Pulmonary artery endothelial cell (primary cell): ENCODE results near the gene ZNF544. TPM values are rescaled to one million over a fixed set of nuclear protein-coding genes. Genes with fewer than 3 reads are reported as not detected.
A peak's percentile ranks its signal among the peaks of the same experiment; 100 is the strongest.
"Not testable (repeated sequence)": the region's sequence is repeated elsewhere in the genome, so short reads cannot be mapped to it uniquely, and the experiment has no call there.

Source experiments
- DNase-seq: peaks from one replicate; pipeline ENCODE4 v3.0.0-alpha.2; 2011; ENCODE audit warnings: low read depth, low spot score
- total RNA-seq: library from RNA; depleted of rRNA; stranded (reverse); fragments of >200 nt; gene quantifications from 2 replicates; pipeline ENCODE4 v1.2.3, GENCODE V29; 2014

The ZNF544 gene
- total RNA-seq, 1 donor from 2014 or later: 54.7 TPM

GRCh38 chr19:58252102-58252685 lies 23.5 kb downstream of the ZNF544 start:
- no peak for DNase-seq

GRCh38 chr19:58258259-58258658 lies 29.5 kb downstream of the ZNF544 start:
- not testable (repeated sequence) for DNase-seq

- DNase-seq: no peak
These were observed 32.9 kb downstream of the ZNF544 start for GRCh38 chr19:58261600-58261967.

GRCh38 chr19:58261968-58262921 lies 33.5 kb downstream of the ZNF544 start:
- no peak for DNase-seq

- no peak for DNase-seq
These were observed 34.2 kb downstream of the ZNF544 start for GRCh38 chr19:58262922-58263296.

GRCh38 chr19:58265100-58265499 lies 36.4 kb downstream of the ZNF544 start:
- DNase-seq: no peak

GRCh38 chr19:58268344-58268743 lies 39.6 kb downstream of the ZNF544 start:
- DNase-seq: no peak

GRCh38 chr19:58274771-58275201 lies 46.1 kb downstream of the ZNF544 start:
- DNase-seq: no peak

GRCh38 chr19:58275564-58275963 lies 46.9 kb downstream of the ZNF544 start:
- DNase-seq: no peak

- DNase-seq: no peak
These were observed 48.5 kb downstream of the ZNF544 start for GRCh38 chr19:58277197-58277596.

GRCh38 chr19:58277748-58278540 lies 49.2 kb downstream of the ZNF544 start:
- no peak for DNase-seq

- peak; percentile 96 for DNase-seq
These were observed 49.9 kb downstream of the ZNF544 start, which contains the start of gene ZNF8 for GRCh38 chr19:58278541-58279041. ZNF8 (plus strand) TSS chr19:58278955; CDS start chr19:58279082, 127 bp downstream.

GRCh38 chr19:58279042-58279924 lies 50.6 kb downstream of the ZNF544 start:
- DNase-seq: peak; percentile 76

GRCh38 chr19:58279925-58280316 lies 51.2 kb downstream of the ZNF544 start:
- DNase-seq: no peak

- no peak for DNase-seq
These were observed 55.5 kb downstream of the ZNF544 start for GRCh38 chr19:58284199-58284598.

- DNase-seq: no peak
These were observed 63.2 kb downstream of the ZNF544 start for GRCh38 chr19:58291943-58292342.

GRCh38 chr19:58294743-58295374 lies 66.1 kb downstream of the ZNF544 start:
- DNase-seq: no peak

GRCh38 chr19:58296104-58296503 lies 67.4 kb downstream of the ZNF544 start:
- no peak for DNase-seq

GRCh38 chr19:58300620-58301019 lies 71.9 kb downstream of the ZNF544 start:
- no peak for DNase-seq

GRCh38 chr19:58304255-58304654 lies 75.5 kb downstream of the ZNF544 start:
- DNase-seq: no peak
